Choroid plexus epithelial cell (primary cell): ENCODE measurements around the gene ZMIZ1.
A peak's percentile ranks its signal among the peaks of the same experiment; 100 is the strongest.

Experiments
- DNase-seq: peaks from one replicate; pipeline ENCODE4 v3.0.0-alpha.2; 2010; ENCODE audit warnings: low read depth
- H3K4me3 ChIP-seq: 2 replicates; pipeline ENCODE4 v1.5.1; 2011; ENCODE audit warnings: low read depth, mild to moderate bottlenecking, control low read depth, low read length, moderate library complexity
- TF ChIP-seq, protein P1 (sequence below): conservative IDR thresholded peaks from 2 replicates; pipeline ENCODE4 v1.5.1; 2011; ENCODE audit warnings: low read depth, mild to moderate bottlenecking, control low read depth, inconsistent platforms, low read length, moderate library complexity

The ZMIZ1 gene

DNA sequence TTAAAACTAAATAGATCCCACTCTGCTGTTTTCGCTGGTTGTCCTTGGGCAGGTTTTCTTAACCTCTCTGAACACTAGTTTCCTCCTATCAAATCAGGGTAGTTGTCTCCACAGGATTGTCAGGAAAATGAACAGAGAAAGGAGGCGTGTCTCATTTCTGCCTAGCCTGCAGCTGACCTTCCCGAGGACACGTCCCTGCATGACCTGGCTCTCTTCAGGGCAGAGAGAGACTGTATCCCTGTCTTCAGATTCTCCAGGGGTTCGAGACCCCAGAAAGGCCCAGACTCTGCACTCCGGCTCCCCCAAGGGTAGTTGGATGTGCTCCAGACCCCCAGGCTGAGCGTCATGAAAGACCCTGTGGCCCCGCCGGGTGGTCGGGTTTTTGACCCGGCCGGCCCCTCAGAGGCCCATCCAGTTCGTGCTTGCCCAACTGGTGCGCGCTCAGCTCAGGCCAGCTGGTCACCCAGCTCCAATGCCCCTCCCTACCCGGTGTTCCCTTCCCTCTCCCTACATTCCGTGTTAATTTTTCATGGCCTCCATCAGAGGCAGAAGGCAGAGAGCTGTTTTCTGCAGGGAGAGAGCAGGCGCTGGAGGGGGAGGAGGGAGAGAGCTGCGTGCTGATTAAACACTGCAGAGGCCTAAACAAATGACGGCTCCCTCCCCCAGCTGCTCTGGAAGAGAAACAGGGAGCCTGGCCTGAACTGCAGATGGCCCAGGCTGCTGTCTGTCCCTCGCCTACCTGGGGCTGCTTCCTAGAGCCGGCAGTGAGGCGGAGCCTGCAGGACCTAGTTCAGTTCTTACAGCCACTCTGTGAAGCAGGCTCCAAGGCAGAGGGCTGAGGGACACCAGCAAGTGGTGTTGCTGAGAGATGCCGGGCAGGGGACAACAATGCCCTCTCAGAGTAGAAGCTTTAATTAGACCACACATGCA, 192.3 kb downstream of the ZMIZ1 start:
- TF ChIP-seq, protein P1, sequence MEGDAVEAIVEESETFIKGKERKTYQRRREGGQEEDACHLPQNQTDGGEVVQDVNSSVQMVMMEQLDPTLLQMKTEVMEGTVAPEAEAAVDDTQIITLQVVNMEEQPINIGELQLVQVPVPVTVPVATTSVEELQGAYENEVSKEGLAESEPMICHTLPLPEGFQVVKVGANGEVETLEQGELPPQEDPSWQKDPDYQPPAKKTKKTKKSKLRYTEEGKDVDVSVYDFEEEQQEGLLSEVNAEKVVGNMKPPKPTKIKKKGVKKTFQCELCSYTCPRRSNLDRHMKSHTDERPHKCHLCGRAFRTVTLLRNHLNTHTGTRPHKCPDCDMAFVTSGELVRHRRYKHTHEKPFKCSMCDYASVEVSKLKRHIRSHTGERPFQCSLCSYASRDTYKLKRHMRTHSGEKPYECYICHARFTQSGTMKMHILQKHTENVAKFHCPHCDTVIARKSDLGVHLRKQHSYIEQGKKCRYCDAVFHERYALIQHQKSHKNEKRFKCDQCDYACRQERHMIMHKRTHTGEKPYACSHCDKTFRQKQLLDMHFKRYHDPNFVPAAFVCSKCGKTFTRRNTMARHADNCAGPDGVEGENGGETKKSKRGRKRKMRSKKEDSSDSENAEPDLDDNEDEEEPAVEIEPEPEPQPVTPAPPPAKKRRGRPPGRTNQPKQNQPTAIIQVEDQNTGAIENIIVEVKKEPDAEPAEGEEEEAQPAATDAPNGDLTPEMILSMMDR, result no peak
- H3K4me3 ChIP-seq, result no peak overlapping the region
- peak; percentile 59 for DNase-seq

DNA sequence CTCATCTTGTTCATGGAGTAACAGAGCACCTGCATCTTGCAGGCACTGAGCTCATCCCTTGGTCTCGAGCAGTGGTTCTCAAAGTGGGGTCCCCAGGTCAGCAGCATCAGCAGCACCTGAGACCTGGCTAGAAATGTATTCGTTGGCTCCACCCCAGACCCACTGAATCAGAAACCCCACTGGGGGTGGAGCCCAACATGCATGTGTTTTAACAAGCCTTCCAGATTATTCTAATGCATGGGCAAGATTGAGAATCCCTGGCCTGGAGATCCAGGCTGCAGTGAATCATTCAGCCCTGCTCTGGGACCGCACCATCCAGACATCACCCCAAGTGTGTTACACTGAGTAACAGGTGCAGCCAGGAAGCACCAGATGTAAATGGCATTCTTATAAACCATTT, 193.4 kb downstream of the ZMIZ1 start:
- no peak overlapping the region for H3K4me3 ChIP-seq
- no peak for DNase-seq
- TF ChIP-seq, protein P1, result no peak

DNA sequence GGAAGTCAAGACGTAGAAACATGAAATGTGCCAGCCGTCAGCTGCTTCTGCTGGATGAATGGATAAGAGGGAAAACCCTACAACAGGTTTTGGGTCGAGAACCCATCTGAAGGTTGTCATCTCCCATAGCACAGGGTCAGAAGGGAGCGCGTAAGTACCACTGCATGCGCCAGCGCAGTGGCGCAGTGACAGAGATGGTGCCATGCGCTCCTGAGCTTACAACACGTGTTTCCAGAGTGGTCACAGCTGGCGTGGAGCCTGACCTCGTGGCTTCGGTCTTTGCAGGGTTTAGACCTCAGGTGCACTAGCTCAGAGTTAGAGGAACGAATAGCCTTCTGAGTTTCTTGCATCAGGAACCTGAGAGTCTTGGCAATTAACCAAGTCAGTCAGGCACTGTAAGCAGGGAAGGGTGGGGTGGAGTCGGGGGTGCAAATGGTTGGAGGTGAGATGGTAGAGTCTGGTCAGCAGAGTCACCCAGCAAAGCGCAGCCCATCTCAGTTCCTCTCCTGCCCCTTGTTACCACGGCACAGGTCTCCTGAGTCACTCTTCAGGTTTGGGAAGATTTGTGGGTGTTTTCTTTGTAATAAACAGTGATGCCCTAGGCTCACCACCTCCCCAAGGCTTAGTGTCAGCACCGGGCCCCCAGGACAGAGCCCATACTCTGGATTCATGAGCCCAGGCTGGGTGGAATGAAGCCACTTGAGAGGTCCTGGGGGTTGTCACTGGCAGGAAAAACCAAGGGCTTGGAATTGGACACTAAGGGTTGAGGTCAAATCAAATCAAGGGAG, 194.4 kb downstream of the ZMIZ1 start:
- no peak overlapping the region for H3K4me3 ChIP-seq
- no peak for DNase-seq
- TF ChIP-seq, protein P1, result no peak

DNA sequence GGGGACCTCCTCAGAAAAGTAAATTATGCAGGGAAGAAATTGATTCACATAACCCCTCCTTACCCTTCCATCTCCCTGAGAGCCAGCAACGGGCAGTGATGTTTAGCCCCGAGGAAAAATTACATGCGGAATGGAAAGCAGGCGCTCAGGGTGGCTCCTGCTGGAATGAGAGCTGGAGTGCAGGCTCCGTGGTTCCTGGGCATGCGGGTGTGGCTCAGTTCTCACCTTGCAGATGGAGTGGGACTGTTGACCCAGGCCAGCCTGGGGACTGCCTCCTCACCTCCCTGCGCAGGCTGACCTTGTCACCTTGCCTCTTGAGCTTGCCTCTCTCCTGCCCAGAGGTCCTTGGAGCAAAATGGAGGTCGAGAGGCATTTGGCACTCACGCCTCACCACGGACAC, 195.2 kb downstream of the ZMIZ1 start:
- no peak for DNase-seq
- no peak overlapping the region for H3K4me3 ChIP-seq
- TF ChIP-seq, protein P1, result no peak

DNA sequence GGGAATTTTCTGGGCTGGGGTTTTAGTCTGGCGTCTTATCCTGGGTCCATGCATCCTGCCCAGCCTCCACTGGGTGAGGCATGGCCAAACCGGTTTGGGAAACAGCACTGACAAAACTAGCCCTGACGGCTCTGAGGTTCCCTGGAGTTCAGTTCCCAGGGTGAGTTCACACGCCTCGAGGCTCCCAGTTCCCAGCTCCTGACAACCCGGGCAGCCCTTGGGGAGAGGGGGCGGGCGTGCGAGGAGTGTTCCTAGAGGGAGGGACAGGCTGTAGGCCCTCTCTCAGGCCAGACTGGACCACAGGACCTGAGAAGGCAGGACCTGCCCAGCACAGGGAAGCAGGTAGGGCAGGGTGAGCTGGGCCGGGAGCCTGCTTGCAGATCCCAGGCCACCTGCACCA, 196.2 kb downstream of the ZMIZ1 start:
- no peak for DNase-seq
- TF ChIP-seq, protein P1, result no peak
- H3K4me3 ChIP-seq, result no peak overlapping the region

DNA sequence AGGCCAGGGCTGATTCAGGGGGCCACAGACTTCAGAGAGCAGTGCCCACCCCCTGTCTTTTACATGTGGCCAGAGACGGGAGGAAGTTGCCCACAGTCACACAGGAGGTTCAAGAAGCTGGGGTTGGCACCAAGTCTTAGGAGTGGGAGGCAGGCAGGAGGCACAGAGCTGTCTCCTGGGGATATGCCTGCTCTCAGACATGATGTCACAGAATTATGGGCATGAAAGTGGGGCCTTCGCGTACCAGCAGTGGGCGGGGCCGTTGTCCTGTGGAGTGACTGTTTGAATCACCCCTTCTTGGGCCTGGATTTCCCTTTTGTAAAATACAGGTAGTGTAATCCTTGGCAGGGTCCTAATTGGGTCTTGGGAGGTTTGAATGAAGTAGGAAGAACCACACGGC, 197.3 kb downstream of the ZMIZ1 start:
- no peak for DNase-seq
- TF ChIP-seq, protein P1, result no peak
- H3K4me3 ChIP-seq, result no peak overlapping the region
